Measurements from ENCODE around the gene CDO1.

The CDO1 gene

GRCh38 chr5:115842089-115842935 lies 25.9 kb upstream of the CDO1 start:
- Histone ChIP-seq H3K27ac (replicated peaks) (peak overlapping the region; percentile 98), H3K4me3 (replicated peaks; ENCODE audit: insufficient read depth, low read length) (peak overlapping the region; percentile 71), H3K27me3 (ENCODE audit: insufficient read depth, poor library complexity, severe bottlenecking) (no peaks in the 10 kb centered on the region)
- no peak for TF ChIP-seq GABPA (IDR thresholded peaks at IDR 0.05; ENCODE audit: low read depth)
- TF ChIP-seq CTCF (IDR thresholded peaks at IDR 0.05; ENCODE audit: insufficient read depth, low read length) = no peak
- no peak for TF ChIP-seq REST (IDR thresholded peaks at IDR 0.05; ENCODE audit: insufficient replicate concordance, low read depth)
- TF ChIP-seq SPI1 (IDR thresholded peaks at IDR 0.05; ENCODE audit: borderline replicate concordance, low read depth) = no peak
- TF ChIP-seq POLR2AphosphoS5 (IDR thresholded peaks at IDR 0.05; ENCODE audit: low read depth) = no peak
- peak in 1 of 2 experiments; percentile 13 for DNase-seq (ENCODE audit: low read depth in 1 of 2, low spot score in 1 of 2)

- Histone ChIP-seq H3K27ac (replicated peaks) (peak within 1 kb of the TSS; percentile 98), H3K4me3 (replicated peaks; ENCODE audit: insufficient read depth, low read length) (peak within 1 kb of the TSS; percentile 71), H3K27me3 (ENCODE audit: insufficient read depth, poor library complexity, severe bottlenecking) (no peaks in the 10 kb centered on the region)
- DNase-seq (ENCODE audit: low read depth in 1 of 2, low spot score in 1 of 2) = peak; percentile 65 to 86
- TF ChIP-seq REST (IDR thresholded peaks at IDR 0.05; ENCODE audit: insufficient replicate concordance, low read depth) (peak; percentile 47), SPI1 (IDR thresholded peaks at IDR 0.05; ENCODE audit: borderline replicate concordance, low read depth) (peak; percentile 80; the same call in 1 of the 2 replicates), GABPA (IDR thresholded peaks at IDR 0.05; ENCODE audit: low read depth) (peak; percentile 82), CTCF (IDR thresholded peaks at IDR 0.05; ENCODE audit: insufficient read depth, low read length) (no peak), POLR2AphosphoS5 (IDR thresholded peaks at IDR 0.05; ENCODE audit: low read depth) (peak; percentile 59)
These were observed 25.1 kb upstream of the CDO1 start, which contains the start of the genes AP3S1 and ATG12 for GRCh38 chr5:115841382-115842088. AP3S1 (plus strand) TSS chr5:115841935; CDS start chr5:115842038, 103 bp downstream. ATG12 (minus strand) TSS chr5:115841565; CDS start chr5:115841552, 13 bp downstream.

GRCh38 chr5:115840873-115841272 lies 24.4 kb upstream of the CDO1 start:
- Histone ChIP-seq H3K27me3 (ENCODE audit: insufficient read depth, poor library complexity, severe bottlenecking) (no peaks in the 10 kb centered on the region), H3K27ac (replicated peaks) (peak overlapping the region; percentile 98), H3K4me3 (replicated peaks; ENCODE audit: insufficient read depth, low read length) (peak overlapping the region; percentile 71)
- TF ChIP-seq GABPA (IDR thresholded peaks at IDR 0.05; ENCODE audit: low read depth) (no peak), CTCF (IDR thresholded peaks at IDR 0.05; ENCODE audit: insufficient read depth, low read length) (no peak), POLR2AphosphoS5 (IDR thresholded peaks at IDR 0.05; ENCODE audit: low read depth) (no peak), SPI1 (IDR thresholded peaks at IDR 0.05; ENCODE audit: borderline replicate concordance, low read depth) (no peak), REST (IDR thresholded peaks at IDR 0.05; ENCODE audit: insufficient replicate concordance, low read depth) (no peak)
- no peak for DNase-seq (ENCODE audit: low read depth in 1 of 2, low spot score in 1 of 2)

Data from HL-60 (cell line).